ENCODE measurements around the gene GALNTL6. TPM values are rescaled to one million over a fixed set of nuclear protein-coding genes. Genes with fewer than 3 reads are reported as not detected.

Gene GALNTL6
- total RNA-seq, 1 donor: not detected

- TF ChIP-seq CTCF (IDR thresholded peaks at IDR 0.05; ENCODE audit: insufficient read depth, low read length): no peak
Measured at GRCh38 chr4:173051232-173051631, 1238.0 kb downstream of the GALNTL6 start.

GRCh38 chr4:173051716-173052115 is 1238.5 kb downstream of the GALNTL6 start:
- H3K4me3 ChIP-seq (ENCODE audit: low read depth, low read length): peak overlapping the region; percentile 26
- no peak for TF ChIP-seq CTCF (IDR thresholded peaks at IDR 0.05; ENCODE audit: insufficient read depth, low read length)
- peak; percentile 28 for DNase-seq (ENCODE audit: low read depth)

More at GRCh38 chr4:173051232-173051631, 1238.0 kb downstream of the GALNTL6 start:
- no peak overlapping the region for H3K4me3 ChIP-seq (ENCODE audit: low read depth, low read length)
- no peak for DNase-seq (ENCODE audit: low read depth)

GRCh38 chr4:173052439-173052838 is 1239.2 kb downstream of the GALNTL6 start:
- no peak overlapping the region for H3K4me3 ChIP-seq (ENCODE audit: low read depth, low read length)
- DNase-seq (ENCODE audit: low read depth): no peak
- TF ChIP-seq CTCF (IDR thresholded peaks at IDR 0.05; ENCODE audit: insufficient read depth, low read length): no peak

GRCh38 chr4:173056271-173056670 is 1243.1 kb downstream of the GALNTL6 start:
- TF ChIP-seq CTCF (IDR thresholded peaks at IDR 0.05; ENCODE audit: insufficient read depth, low read length): no peak

GRCh38 chr4:173056710-173057109 is 1243.5 kb downstream of the GALNTL6 start:
- H3K4me3 ChIP-seq (ENCODE audit: low read depth, low read length): no peak overlapping the region
- no peak for DNase-seq (ENCODE audit: low read depth)
- TF ChIP-seq CTCF (IDR thresholded peaks at IDR 0.05; ENCODE audit: insufficient read depth, low read length): no peak

More at GRCh38 chr4:173056271-173056670, 1243.1 kb downstream of the GALNTL6 start:
- no peak for DNase-seq (ENCODE audit: low read depth)
- no peak overlapping the region for H3K4me3 ChIP-seq (ENCODE audit: low read depth, low read length)

- H3K4me3 ChIP-seq (ENCODE audit: low read depth, low read length): no peak overlapping the region
- DNase-seq (ENCODE audit: low read depth): no peak
- no peak for TF ChIP-seq CTCF (IDR thresholded peaks at IDR 0.05; ENCODE audit: insufficient read depth, low read length)
Measured at GRCh38 chr4:173057442-173057841, 1244.2 kb downstream of the GALNTL6 start.

- H3K4me3 ChIP-seq (ENCODE audit: low read depth, low read length): no peak overlapping the region
- DNase-seq (ENCODE audit: low read depth): peak; percentile 2
- TF ChIP-seq CTCF (IDR thresholded peaks at IDR 0.05; ENCODE audit: insufficient read depth, low read length): no peak
Measured at GRCh38 chr4:173057901-173058300, 1244.7 kb downstream of the GALNTL6 start.
